ENCODE measurements around the gene DMPK. TPM values are rescaled to one million over a fixed set of nuclear protein-coding genes. Genes with fewer than 3 reads are reported as not detected.

The DMPK gene
- total and polyA plus RNA-seq, 2 experiments from 2014 or later: 15.3 to 26.6 TPM

GRCh38 chr19:45820413-45821102 lies 38.3 kb upstream of the DMPK start:
- Histone ChIP-seq H3K36me3 (ENCODE audit: low read depth) (peaks cover 8% of the 10 kb centered on the region; the same call in 1 of the 2 replicates), H3K9ac (no peak overlapping the region), H2AFZ (no peak overlapping the region), H3K9me3 (ENCODE audit: low read depth) (no peaks in the 10 kb centered on the region), H3K27me3 (replicated peaks; ENCODE audit: insufficient read depth) (no peaks in the 10 kb centered on the region), H3K9me2 (ENCODE audit: insufficient read depth) (no peaks in the 10 kb centered on the region), H3K4me2 (ENCODE audit: unreplicated experiment) (no peak overlapping the region), H4K20me1 (ENCODE audit: insufficient read depth) (no peaks in the 10 kb centered on the region), H3K27ac (no peak overlapping the region), H3K4me1 (ENCODE audit: insufficient read depth) (no peaks in the 10 kb centered on the region), H3K4me3 (no peak overlapping the region), H3K79me2 (ENCODE audit: insufficient read depth) (no peaks in the 10 kb centered on the region), H3F3A (ENCODE audit: insufficient read depth) (no peaks in the 10 kb centered on the region)
- in situ Hi-C loops (cut with MboI): no loop called here
- 70 to 80% methylated on average over 19 to 20 of the region's 20 CpGs for WGBS, 2 experiments (ENCODE audit: low coverage in 1 of 2, low lambda C conversion rate in 2 of 2, missing lambda C conversion rate in 2 of 2)
- DNase-seq: no peak
- TF ChIP-seq EZH2phosphoT487 (IDR thresholded peaks at IDR 0.05; ENCODE audit: insufficient read depth, low read depth) (no peak), EZH2 (IDR thresholded peaks at IDR 0.05; ENCODE audit: insufficient read depth, poor library complexity, severe bottlenecking) (no peak)

- no peaks in the 10 kb centered on the region for H3F3A ChIP-seq (ENCODE audit: insufficient read depth)
- peaks cover 3% of the 10 kb centered on the region; the same call in 1 of the 2 replicates for H3K36me3 ChIP-seq (ENCODE audit: low read depth)
- no peak overlapping the region for H3K27ac ChIP-seq
- no peak overlapping the region for H3K9ac ChIP-seq
- no peaks in the 10 kb centered on the region for H3K9me2 ChIP-seq (ENCODE audit: insufficient read depth)
- TF ChIP-seq EZH2phosphoT487 (IDR thresholded peaks at IDR 0.05; ENCODE audit: insufficient read depth, low read depth): no peak
- H3K27me3 ChIP-seq (replicated peaks; ENCODE audit: insufficient read depth): no peaks in the 10 kb centered on the region
- in situ Hi-C loops (cut with MboI): no loop called here
- H3K4me3 ChIP-seq: no peak overlapping the region
- no peak overlapping the region for H2AFZ ChIP-seq
- WGBS, 2 experiments (ENCODE audit: low coverage in 1 of 2, low lambda C conversion rate in 2 of 2, missing lambda C conversion rate in 2 of 2): 85 to 87% methylated on average over 6 of the region's 6 CpGs
- no peaks in the 10 kb centered on the region for H3K79me2 ChIP-seq (ENCODE audit: insufficient read depth)
- H3K4me2 ChIP-seq (ENCODE audit: unreplicated experiment): no peak overlapping the region
- H3K4me1 ChIP-seq (ENCODE audit: insufficient read depth): no peaks in the 10 kb centered on the region
- no peaks in the 10 kb centered on the region for H3K9me3 ChIP-seq (ENCODE audit: low read depth)
- no peak for DNase-seq
- H4K20me1 ChIP-seq (ENCODE audit: insufficient read depth): no peaks in the 10 kb centered on the region
Measured at GRCh38 chr19:45819769-45820168, 37.5 kb upstream of the DMPK start.

GRCh38 chr19:45817725-45818301 lies 35.5 kb upstream of the DMPK start:
- Histone ChIP-seq H3K27ac (no peak overlapping the region), H3K4me3 (no peak overlapping the region), H3F3A (ENCODE audit: insufficient read depth) (no peaks in the 10 kb centered on the region), H3K9me3 (ENCODE audit: low read depth) (no peaks in the 10 kb centered on the region), H3K27me3 (replicated peaks; ENCODE audit: insufficient read depth) (no peaks in the 10 kb centered on the region), H2AFZ (no peak overlapping the region), H3K79me2 (ENCODE audit: insufficient read depth) (no peaks in the 10 kb centered on the region), H4K20me1 (ENCODE audit: insufficient read depth) (no peaks in the 10 kb centered on the region), H3K36me3 (ENCODE audit: low read depth) (no peaks in the 10 kb centered on the region), H3K9ac (no peak overlapping the region), H3K4me2 (ENCODE audit: unreplicated experiment) (no peak overlapping the region), H3K9me2 (ENCODE audit: insufficient read depth) (no peaks in the 10 kb centered on the region), H3K4me1 (ENCODE audit: insufficient read depth) (no peaks in the 10 kb centered on the region)
- 76 to 80% methylated on average over 15 to 19 of the region's 19 CpGs for WGBS, 2 experiments (ENCODE audit: low coverage in 1 of 2, low lambda C conversion rate in 2 of 2, missing lambda C conversion rate in 2 of 2)
- in situ Hi-C loops (cut with MboI): no loop called here
- no peak for TF ChIP-seq EZH2phosphoT487 (IDR thresholded peaks at IDR 0.05; ENCODE audit: insufficient read depth, low read depth)
- no peak for TF ChIP-seq EZH2 (IDR thresholded peaks at IDR 0.05; ENCODE audit: insufficient read depth, poor library complexity, severe bottlenecking)
- no peak for DNase-seq

GRCh38 chr19:45817010-45817724 lies 34.9 kb upstream of the DMPK start:
- Histone ChIP-seq H3K4me2 (ENCODE audit: unreplicated experiment) (no peak overlapping the region), H4K20me1 (ENCODE audit: insufficient read depth) (no peaks in the 10 kb centered on the region), H2AFZ (no peak overlapping the region), H3K9ac (no peak overlapping the region), H3K79me2 (ENCODE audit: insufficient read depth) (no peaks in the 10 kb centered on the region), H3K27ac (no peak overlapping the region), H3K4me1 (ENCODE audit: insufficient read depth) (no peaks in the 10 kb centered on the region), H3F3A (ENCODE audit: insufficient read depth) (no peaks in the 10 kb centered on the region), H3K4me3 (no peak overlapping the region), H3K27me3 (replicated peaks; ENCODE audit: insufficient read depth) (no peaks in the 10 kb centered on the region), H3K36me3 (ENCODE audit: low read depth) (no peaks in the 10 kb centered on the region), H3K9me2 (ENCODE audit: insufficient read depth) (no peaks in the 10 kb centered on the region), H3K9me3 (ENCODE audit: low read depth) (no peaks in the 10 kb centered on the region)
- TF ChIP-seq EZH2 (IDR thresholded peaks at IDR 0.05; ENCODE audit: insufficient read depth, poor library complexity, severe bottlenecking) (no peak), EZH2phosphoT487 (IDR thresholded peaks at IDR 0.05; ENCODE audit: insufficient read depth, low read depth) (no peak)
- DNase-seq: peak; percentile 95
- in situ Hi-C loops (cut with MboI): no loop called here
- 16 to 20% methylated on average over 24 of the region's 24 CpGs for WGBS, 2 experiments (ENCODE audit: low coverage in 1 of 2, low lambda C conversion rate in 2 of 2, missing lambda C conversion rate in 2 of 2)
